H9 (cell line): Measurements from ENCODE around the gene PDIA6. TPM values are rescaled to one million over a fixed set of nuclear protein-coding genes. Genes with fewer than 3 reads are reported as not detected.

ENCODE experiments used
- DNase-seq: peaks from one replicate; pipeline ENCODE4 v3.0.0-alpha.2; 2017
- H2AFZ ChIP-seq: one replicate; pipeline ENCODE4 v1.6.1; 2013; ENCODE audit warnings: mild to moderate bottlenecking, low read length, control low read depth, moderate library complexity
- H2AK5ac ChIP-seq: 2 replicates; pipeline ENCODE4 v1.6.1; 2013; ENCODE audit warnings: low read length, control low read depth, mixed read lengths; ENCODE audit not compliant: insufficient read length
- H2BK120ac ChIP-seq: one replicate; pipeline ENCODE4 v1.6.1; 2013; ENCODE audit warnings: low read depth, mild to moderate bottlenecking, low read length, control low read depth, inconsistent platforms; ENCODE audit not compliant: poor library complexity, severe bottlenecking
- H2BK12ac ChIP-seq: 2 replicates; pipeline ENCODE4 v1.6.1; 2013; ENCODE audit warnings: low read length, control low read depth, mixed read lengths, low read depth; ENCODE audit not compliant: insufficient read length
- H2BK15ac ChIP-seq: 2 replicates; pipeline ENCODE4 v1.6.1; 2013; ENCODE audit warnings: low read depth, low read length, control low read depth
- H2BK20ac ChIP-seq: one replicate; pipeline ENCODE4 v1.6.1; 2013; ENCODE audit warnings: low read depth, mild to moderate bottlenecking, low read length, control low read depth, inconsistent platforms; ENCODE audit not compliant: poor library complexity, severe bottlenecking
- H2BK5ac ChIP-seq: 2 replicates; pipeline ENCODE4 v1.6.1; 2013; ENCODE audit warnings: low read length, control low read depth, mixed read lengths; ENCODE audit not compliant: insufficient read length
- H3K14ac ChIP-seq: 2 replicates; pipeline ENCODE4 v1.6.1; 2013; ENCODE audit warnings: low read length, control low read depth; ENCODE audit not compliant: insufficient read depth
- H3K18ac ChIP-seq: 2 replicates; pipeline ENCODE4 v1.6.1; 2013; ENCODE audit warnings: low read depth, mild to moderate bottlenecking, mixed read lengths, low read length, control low read depth; ENCODE audit not compliant: insufficient read length
- H3K23ac ChIP-seq: 2 replicates; pipeline ENCODE4 v1.6.1; 2013; ENCODE audit warnings: low read length, control low read depth, mixed read lengths, low read depth; ENCODE audit not compliant: insufficient read length
- H3K23me2 ChIP-seq: 2 replicates; pipeline ENCODE4 v1.6.1; 2013; ENCODE audit warnings: low read depth, mild to moderate bottlenecking, mixed read lengths, low read length, control low read depth; ENCODE audit not compliant: insufficient read length, poor library complexity, severe bottlenecking
- H3K27ac ChIP-seq: 2 replicates; pipeline ENCODE4 v1.5.1; 2013; ENCODE audit warnings: low read length, control low read depth, mixed read lengths, low read depth; ENCODE audit not compliant: insufficient read length
- H3K27me3 ChIP-seq: 2 replicates; pipeline ENCODE4 v1.6.1; 2013; ENCODE audit warnings: low read length, control low read depth, inconsistent platforms; ENCODE audit not compliant: insufficient read depth
- H3K4ac ChIP-seq: 2 replicates; pipeline ENCODE4 v1.6.1; 2013; ENCODE audit warnings: low read depth, mild to moderate bottlenecking, control low read depth, inconsistent platforms, low read length, moderate library complexity
- H3K4me1 ChIP-seq: 2 replicates; pipeline ENCODE4 v1.6.1; 2013; ENCODE audit warnings: low read length, control low read depth, inconsistent platforms; ENCODE audit not compliant: insufficient read depth
- H3K4me2 ChIP-seq: 2 replicates; pipeline ENCODE4 v1.6.1; 2013; ENCODE audit warnings: low read length, control low read depth, mixed read lengths; ENCODE audit not compliant: insufficient read length, insufficient read depth
- H3K56ac ChIP-seq: 2 replicates; pipeline ENCODE4 v1.6.1; 2013; ENCODE audit warnings: low read depth, mild to moderate bottlenecking, mixed read lengths, low read length, control low read depth; ENCODE audit not compliant: insufficient read length
- H3K79me1 ChIP-seq: 2 replicates; pipeline ENCODE4 v1.6.1; 2013; ENCODE audit warnings: low read depth, mild to moderate bottlenecking, moderate library complexity, low read length, control low read depth, inconsistent platforms; ENCODE audit not compliant: insufficient read depth, poor library complexity, severe bottlenecking
- H3K79me2 ChIP-seq: 2 replicates; pipeline ENCODE4 v1.6.1; 2013; ENCODE audit warnings: low read length, control low read depth, inconsistent platforms; ENCODE audit not compliant: insufficient read depth
- H3K9ac ChIP-seq: 2 replicates; pipeline ENCODE4 v1.6.1; 2013; ENCODE audit warnings: low read length, control low read depth, mixed read lengths; ENCODE audit not compliant: insufficient read length; ENCODE audit errors: extremely low read depth
- H3K9me3 ChIP-seq: one replicate; pipeline ENCODE4 v1.6.1; 2013; ENCODE audit warnings: low read depth, low read length, inconsistent platforms; ENCODE audit not compliant: control insufficient read depth
- H3T11ph ChIP-seq: one replicate; pipeline ENCODE4 v1.6.1; 2013; ENCODE audit warnings: mild to moderate bottlenecking, low read length, control low read depth, inconsistent platforms
- H4K20me1 ChIP-seq: one replicate; pipeline ENCODE4 v1.6.1; 2013; ENCODE audit not compliant: control insufficient read depth, insufficient read length, insufficient read depth
- H4K5ac ChIP-seq: 2 replicates; pipeline ENCODE4 v1.6.1; 2013; ENCODE audit warnings: low read depth, mild to moderate bottlenecking, mixed read lengths, low read length, control low read depth; ENCODE audit not compliant: insufficient read length
- H4K8ac ChIP-seq: replicated peaks from 2 replicates; pipeline ENCODE4 v1.6.1; 2013; ENCODE audit warnings: low read length, control low read depth, mixed read lengths, low read depth; ENCODE audit not compliant: insufficient read length
- H4K91ac ChIP-seq: 2 replicates; pipeline ENCODE4 v1.6.1; 2013; ENCODE audit warnings: low read depth, mild to moderate bottlenecking, moderate library complexity, mixed read lengths, low read length, control low read depth; ENCODE audit not compliant: insufficient read length
- H3K27ac Mint-ChIP-seq, 3 experiments: 2 replicates in 2 of 3; 3 replicates in 1 of 3; pipeline ENCODE4 v1.8.0; 2020 to 2021; ENCODE audit warnings: mixed read lengths in 3 of 3, mild to moderate bottlenecking in 1 of 3, moderate library complexity in 1 of 3
- H3K27me3 Mint-ChIP-seq: 2 replicates; pipeline ENCODE4 v1.8.0; 2021; ENCODE audit warnings: low read depth, mild to moderate bottlenecking, moderate library complexity, mixed read lengths
- H3K36me3 Mint-ChIP-seq, 3 experiments: 2 replicates in 2 of 3; 3 replicates in 1 of 3; pipeline ENCODE4 v1.8.0; 2020 to 2021; ENCODE audit warnings: low read depth in 3 of 3, mixed read lengths in 3 of 3; ENCODE audit not compliant: insufficient read depth in 1 of 3
- H3K4me1 Mint-ChIP-seq, 2 experiments: 2 replicates each; pipeline ENCODE4 v1.8.0; 2020; ENCODE audit warnings: mixed read lengths in 2 of 2
- H3K4me3 Mint-ChIP-seq, 2 experiments: 2 replicates in 1 of 2; 3 replicates in 1 of 2; pipeline ENCODE4 v1.8.0; 2020 to 2021; ENCODE audit warnings: mild to moderate bottlenecking in 2 of 2, mixed read lengths in 2 of 2, moderate library complexity in 1 of 2
- H3K9me3 Mint-ChIP-seq, 2 experiments: 2 replicates in 1 of 2; 3 replicates in 1 of 2; pipeline ENCODE4 v1.8.0; 2020; ENCODE audit warnings: mild to moderate bottlenecking in 2 of 2, mixed read lengths in 2 of 2, moderate library complexity in 1 of 2
- WGBS: extraction: QIAGEN DNeasy Blood & Tissue Kit; methylation state at CpG from one replicate; pipeline ENCODE4 v1.1.7; 2013; ENCODE audit warnings: missing lambda C conversion rate, low lambda C conversion rate, mixed read lengths; ENCODE audit not compliant: insufficient read length; ENCODE audit errors: extremely low coverage; 5-methylcytosine and 5-hydroxymethylcytosine counted together
- total RNA-seq: library from RNA; stranded (reverse); gene quantifications from 2 replicates; pipeline ENCODE4 v1.2.1, GENCODE V29; 2021
- TF ChIP-seq, protein P1 (sequence below): fragments of 200-600 bp; sonication (generic); conservative IDR thresholded peaks from 3 replicates; pipeline ENCODE4 v1.8.0; 2021; ENCODE audit warnings: antibody characterized with exemption, mild to moderate bottlenecking

The PDIA6 gene
- total RNA-seq, 1 experiment from 2014 or later = 301 TPM

DNA sequence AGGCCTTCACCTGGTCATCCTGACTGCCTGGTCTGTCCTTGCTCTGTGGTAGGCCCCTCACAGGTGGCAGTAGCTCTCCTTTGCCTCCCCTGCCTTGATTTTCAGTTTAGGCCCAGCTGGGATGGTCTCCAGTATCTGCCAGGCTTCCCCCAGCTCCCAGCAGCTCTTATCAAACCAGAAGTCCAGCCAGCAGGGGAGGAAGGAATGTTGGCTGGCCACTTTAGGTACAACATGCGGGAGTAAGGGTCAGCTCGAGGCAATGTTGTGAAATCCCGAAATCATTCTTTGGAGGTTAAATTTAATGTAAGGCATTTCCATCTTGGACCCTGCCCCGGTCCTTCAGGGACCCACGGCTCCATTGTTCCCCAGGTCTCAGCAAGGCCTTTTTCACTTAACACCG is 74.4 kb downstream of the PDIA6 start:
- Histone ChIP-seq H3K23ac (no peak overlapping the region), H3K9me3 (no peaks in the 10 kb centered on the region), H2AFZ (no peak overlapping the region), H3K4me2 (no peak overlapping the region), H3K18ac (no peak overlapping the region), H3K56ac (no peak overlapping the region), H3K9ac (no peak overlapping the region), H3K4ac (no peak overlapping the region), H3K14ac (no peak overlapping the region), H2BK12ac (no peak overlapping the region), H4K91ac (no peak overlapping the region), H3K23me2 (no peaks in the 10 kb centered on the region), H4K20me1 (no peaks in the 10 kb centered on the region), H4K5ac (no peak overlapping the region), H3K4me1 (no peaks in the 10 kb centered on the region), H4K8ac (no peak overlapping the region), H3K79me1 (no peaks in the 10 kb centered on the region), H2BK5ac (no peak overlapping the region), H3K79me2 (no peaks in the 10 kb centered on the region), H2BK20ac (no peak overlapping the region), H2AK5ac (no peak overlapping the region), H2BK15ac (no peak overlapping the region), H3K27ac (no peak overlapping the region), H2BK120ac (no peak overlapping the region), H3K27me3 (no peaks in the 10 kb centered on the region), H3T11ph (no peak overlapping the region)
- WGBS = no CpG with 5 or more reads among the region's 6 CpGs
- Mint-ChIP-seq H3K27me3 (peaks cover 2% of the 10 kb centered on the region; the same call in 1 of the 2 replicates), H3K27ac (no peak overlapping the region), H3K9me3 (no peaks in the 10 kb centered on the region), H3K36me3 (no peaks in the 10 kb centered on the region), H3K4me1 (0 out of 4 replicates have a peak, but pooled peaks cover 3 to 5% of the 10 kb centered on the region in 2 experiments), H3K4me3 (no peak overlapping the region)
- DNase-seq = no peak
- TF ChIP-seq, protein P1, sequence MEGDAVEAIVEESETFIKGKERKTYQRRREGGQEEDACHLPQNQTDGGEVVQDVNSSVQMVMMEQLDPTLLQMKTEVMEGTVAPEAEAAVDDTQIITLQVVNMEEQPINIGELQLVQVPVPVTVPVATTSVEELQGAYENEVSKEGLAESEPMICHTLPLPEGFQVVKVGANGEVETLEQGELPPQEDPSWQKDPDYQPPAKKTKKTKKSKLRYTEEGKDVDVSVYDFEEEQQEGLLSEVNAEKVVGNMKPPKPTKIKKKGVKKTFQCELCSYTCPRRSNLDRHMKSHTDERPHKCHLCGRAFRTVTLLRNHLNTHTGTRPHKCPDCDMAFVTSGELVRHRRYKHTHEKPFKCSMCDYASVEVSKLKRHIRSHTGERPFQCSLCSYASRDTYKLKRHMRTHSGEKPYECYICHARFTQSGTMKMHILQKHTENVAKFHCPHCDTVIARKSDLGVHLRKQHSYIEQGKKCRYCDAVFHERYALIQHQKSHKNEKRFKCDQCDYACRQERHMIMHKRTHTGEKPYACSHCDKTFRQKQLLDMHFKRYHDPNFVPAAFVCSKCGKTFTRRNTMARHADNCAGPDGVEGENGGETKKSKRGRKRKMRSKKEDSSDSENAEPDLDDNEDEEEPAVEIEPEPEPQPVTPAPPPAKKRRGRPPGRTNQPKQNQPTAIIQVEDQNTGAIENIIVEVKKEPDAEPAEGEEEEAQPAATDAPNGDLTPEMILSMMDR = no peak
